AG04450 (cell line): ENCODE measurements around the gene CTTNBP2. TPM values are rescaled to one million over a fixed set of nuclear protein-coding genes. Genes with fewer than 3 reads are reported as not detected.

ENCODE experiments used
- CTCF ChIA-PET: fragments of 300-600, 350-600 bp; formaldehyde crosslinking; extraction: SDS; loops from one replicate; lab custom pipeline; 2022; ENCODE audit warnings: antibody characterized with exemption, inconsistent platforms; lab: Charles Lee
- POLR2A ChIA-PET: fragments of 350-600 bp; formaldehyde crosslinking; extraction: SDS; loops from one replicate; lab custom pipeline; 2021; ENCODE audit warnings: antibody characterized with exemption, inconsistent platforms; lab: Yijun Ruan, JAX
- DNase-seq: peaks from one replicate; pipeline ENCODE4 v3.0.0-alpha.2; 2011; ENCODE audit warnings: low read depth, low spot score
- H3K27ac ChIP-seq: one replicate; pipeline ENCODE4 v1.5.1; 2012; ENCODE audit warnings: low read depth, low read length, control low read depth
- H3K27me3 ChIP-seq: one replicate; pipeline ENCODE4 v1.6.0; 2012; ENCODE audit warnings: low read length; ENCODE audit not compliant: control insufficient read depth, insufficient read depth
- H3K4me3 ChIP-seq: 2 replicates; pipeline ENCODE4 v1.5.1; 2011; ENCODE audit warnings: mild to moderate bottlenecking, low read depth, low read length, control low read depth
- H3K9me3 ChIP-seq: 2 replicates; pipeline ENCODE4 v1.5.1; 2012; ENCODE audit warnings: low read length; ENCODE audit not compliant: control insufficient read depth, insufficient read depth
- CTCF ChIP-seq: IDR thresholded peaks from 2 replicates; pipeline ENCODE4 v1.5.1; 2011; ENCODE audit warnings: low read depth, low read length, control low read depth, inconsistent platforms
- polyA plus RNA-seq: library from polyadenylated mRNA; depleted of rRNA; stranded (reverse); fragments of >200 nt; gene quantifications from 2 replicates; pipeline ENCODE4 v1.2.3, GENCODE V29; 2011

CTTNBP2 gene
- polyA plus RNA-seq, 1 experiment = 14.4 TPM

- ChIA-PET CTCF (interaction anchor here (1.0 to 1.4 kb wide), 2 partner anchors 12 to 245 kb away, joined by 3 to 4 read pairs; no protein-coding TSS in a partner anchor), POLR2A (no interaction called here)
Measured at GRCh38 chr7:117704063-117704462, 169.2 kb downstream of the CTTNBP2 start.

GRCh38 chr7:117698018-117698417 lies 175.2 kb downstream of the CTTNBP2 start:
- Histone ChIP-seq H3K9me3 (no peaks in the 10 kb centered on the region), H3K27ac (no peak overlapping the region), H3K4me3 (no peak overlapping the region), H3K27me3 (no peaks in the 10 kb centered on the region)
- no peak for TF ChIP-seq CTCF
- DNase-seq = no peak
- CTCF ChIA-PET = no interaction called here
- POLR2A ChIA-PET = no interaction called here

More at GRCh38 chr7:117704063-117704462, 169.2 kb downstream of the CTTNBP2 start:
- Histone ChIP-seq H3K4me3 (no peak overlapping the region), H3K27ac (no peak overlapping the region), H3K9me3 (no peaks in the 10 kb centered on the region), H3K27me3 (no peaks in the 10 kb centered on the region)
- no peak for TF ChIP-seq CTCF
- no peak for DNase-seq

GRCh38 chr7:117692338-117692737 lies 180.9 kb downstream of the CTTNBP2 start:
- POLR2A ChIA-PET = no interaction called here
- no peak for DNase-seq

GRCh38 chr7:117690147-117690546 lies 183.1 kb downstream of the CTTNBP2 start:
- no peak for DNase-seq
- ChIA-PET POLR2A (no interaction called here), CTCF (interaction anchor here (0.8 to 1.0 kb wide), 2 partner anchors 23 to 231 kb away, joined by 3 to 4 read pairs; no protein-coding TSS in a partner anchor)
- Histone ChIP-seq H3K27ac (no peak overlapping the region), H3K27me3 (no peaks in the 10 kb centered on the region), H3K9me3 (no peaks in the 10 kb centered on the region), H3K4me3 (no peak overlapping the region)
- TF ChIP-seq CTCF = no peak

More at GRCh38 chr7:117692338-117692737, 180.9 kb downstream of the CTTNBP2 start:
- H3K27ac ChIP-seq = no peak overlapping the region
- TF ChIP-seq CTCF = no peak
- no peak overlapping the region for H3K4me3 ChIP-seq
- CTCF ChIA-PET = interaction anchor here (0.7 kb wide), 1 partner anchor 233 kb away, joined by 3 read pairs; no protein-coding TSS in a partner anchor
- H3K27me3 ChIP-seq = no peaks in the 10 kb centered on the region
- no peaks in the 10 kb centered on the region for H3K9me3 ChIP-seq

GRCh38 chr7:117689406-117689805 lies 183.8 kb downstream of the CTTNBP2 start:
- H3K27me3 ChIP-seq = no peaks in the 10 kb centered on the region
- no peak for DNase-seq
- no peak overlapping the region for H3K27ac ChIP-seq
- no peak overlapping the region for H3K4me3 ChIP-seq
- TF ChIP-seq CTCF = no peak
- ChIA-PET POLR2A (no interaction called here), CTCF (interaction anchor here (0.8 to 1.0 kb wide), 2 partner anchors 24 to 230 kb away, joined by 3 to 4 read pairs; no protein-coding TSS in a partner anchor)
- H3K9me3 ChIP-seq = no peaks in the 10 kb centered on the region
